ENCODE data around the gene AP1G2.

AP1G2 gene

GRCh38 chr14:23556700-23557440 is 10.7 kb downstream of the AP1G2 start:
- no peak for DNase-seq

GRCh38 chr14:23555882-23556699 is 11.5 kb downstream of the AP1G2 start, which contains the start of gene THTPA:
TSS of gene THTPA (plus strand) at chr14:23556271. CDS start at chr14:23556758, 487 bp downstream.
- DNase-seq: peak; percentile 29 to 97 (median 91)

GRCh38 chr14:23555533-23555881 is 12.1 kb downstream of the AP1G2 start:
- DNase-seq: no peak

GRCh38 chr14:23551266-23552028 is 16.1 kb downstream of the AP1G2 start, which contains the start of gene ZFHX2:
TSS of gene ZFHX2 (minus strand) at chr14:23551765. CDS start at chr14:23535325, 16,440 bp downstream.
- DNase-seq: peak in 13 of 14 donors; percentile 56 to 90 (median 79)

- peak in 6 of 14 donors; percentile 47 to 70 (median 56) for DNase-seq
Measured at GRCh38 chr14:23550812-23551265, 16.8 kb downstream of the AP1G2 start.

GRCh38 chr14:23550131-23550811 is 17.3 kb downstream of the AP1G2 start:
- DNase-seq: peak in 2 of 14 donors; percentile 33 to 60

- peak in 1 of 14 donors; percentile 43 for DNase-seq
Measured at GRCh38 chr14:23548351-23549318, 19.0 kb downstream of the AP1G2 start.

- no peak for DNase-seq
Measured at GRCh38 chr14:23547924-23548323, 19.7 kb downstream of the AP1G2 start.

GRCh38 chr14:23546450-23547035 is 21.0 kb downstream of the AP1G2 start:
- DNase-seq: no peak

- no peak for DNase-seq
Measured at GRCh38 chr14:23545740-23546365, 21.7 kb downstream of the AP1G2 start.

- DNase-seq: peak in 6 of 14 donors; percentile 21 to 51 (median 30)
Measured at GRCh38 chr14:23544511-23545447, 22.8 kb downstream of the AP1G2 start.

- DNase-seq: no peak
Measured at GRCh38 chr14:23543403-23543802, 24.2 kb downstream of the AP1G2 start.

GRCh38 chr14:23542261-23542660 is 25.3 kb downstream of the AP1G2 start:
- no peak for DNase-seq

- no peak for DNase-seq
Measured at GRCh38 chr14:23540141-23540469, 27.5 kb downstream of the AP1G2 start.

- peak in 9 of 14 donors; percentile 22 to 70 (median 43) for DNase-seq
Measured at GRCh38 chr14:23539248-23540140, 28.1 kb downstream of the AP1G2 start.

- DNase-seq: peak in 8 of 14 donors; percentile 10 to 62 (median 34)
Measured at GRCh38 chr14:23538785-23539184, 28.8 kb downstream of the AP1G2 start.

GRCh38 chr14:23538050-23538718 is 29.4 kb downstream of the AP1G2 start:
- DNase-seq: no peak
